Left forelimb (tissue), 1 donor: Measurements from ENCODE around the gene ATP11A.

Source experiments
- DNase-seq: peaks from one replicate; pipeline ENCODE4 v3.0.0-alpha.2; 2018; ENCODE audit warnings: low spot score

ATP11A gene

DNA sequence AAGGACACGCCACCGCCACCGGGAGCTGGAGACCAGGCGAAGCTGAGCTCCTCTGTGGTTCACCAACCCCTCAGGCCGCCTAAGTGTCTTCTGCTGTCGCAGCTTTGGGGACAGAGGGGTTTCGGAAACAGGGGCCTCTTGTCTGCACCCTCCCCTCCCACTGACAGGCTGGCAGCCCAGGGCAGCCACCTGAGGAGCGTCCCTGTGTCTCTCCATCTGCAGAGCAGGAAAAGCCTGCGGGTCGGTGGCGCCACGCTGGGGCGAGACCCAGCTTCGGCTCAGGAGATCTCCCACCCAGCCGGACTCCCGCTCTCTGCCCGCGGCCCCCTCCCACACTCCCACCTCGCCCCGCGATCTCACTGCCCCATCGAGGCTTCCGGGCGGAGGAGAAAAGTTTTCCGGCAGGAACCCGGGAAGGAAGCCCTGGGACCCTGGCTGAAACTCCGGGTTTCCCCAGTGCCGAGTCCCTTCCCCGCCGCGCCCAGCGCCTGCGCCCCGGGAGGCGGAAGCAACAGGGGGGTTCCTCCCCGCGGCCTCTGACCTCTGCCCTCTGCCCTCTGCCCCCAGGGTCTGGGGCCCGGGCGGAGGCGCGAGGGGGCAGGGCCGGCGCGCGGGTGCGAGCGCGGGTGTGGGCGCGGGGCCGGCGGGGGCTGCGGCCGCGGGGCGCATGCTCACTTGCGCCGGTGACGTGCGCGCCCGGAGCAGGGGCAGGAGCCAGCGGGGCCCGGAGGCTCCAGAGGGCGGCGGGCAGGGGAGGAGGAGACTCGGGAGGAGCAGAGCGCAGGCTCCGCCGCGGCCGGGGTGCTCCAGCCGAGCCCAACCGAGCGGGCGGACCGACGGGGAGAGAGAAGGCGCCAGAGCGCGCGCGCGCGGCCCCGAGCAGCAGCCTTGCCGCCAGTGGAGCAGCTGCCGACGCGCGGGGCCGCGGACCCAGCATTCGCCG lies at the start of gene ATP11A:
ATP11A (plus strand) TSS at position 736 of the 943 bp plus-strand sequence. CDS start 379 bp downstream, outside the sequence.
- peak; percentile 93 for DNase-seq

DNA sequence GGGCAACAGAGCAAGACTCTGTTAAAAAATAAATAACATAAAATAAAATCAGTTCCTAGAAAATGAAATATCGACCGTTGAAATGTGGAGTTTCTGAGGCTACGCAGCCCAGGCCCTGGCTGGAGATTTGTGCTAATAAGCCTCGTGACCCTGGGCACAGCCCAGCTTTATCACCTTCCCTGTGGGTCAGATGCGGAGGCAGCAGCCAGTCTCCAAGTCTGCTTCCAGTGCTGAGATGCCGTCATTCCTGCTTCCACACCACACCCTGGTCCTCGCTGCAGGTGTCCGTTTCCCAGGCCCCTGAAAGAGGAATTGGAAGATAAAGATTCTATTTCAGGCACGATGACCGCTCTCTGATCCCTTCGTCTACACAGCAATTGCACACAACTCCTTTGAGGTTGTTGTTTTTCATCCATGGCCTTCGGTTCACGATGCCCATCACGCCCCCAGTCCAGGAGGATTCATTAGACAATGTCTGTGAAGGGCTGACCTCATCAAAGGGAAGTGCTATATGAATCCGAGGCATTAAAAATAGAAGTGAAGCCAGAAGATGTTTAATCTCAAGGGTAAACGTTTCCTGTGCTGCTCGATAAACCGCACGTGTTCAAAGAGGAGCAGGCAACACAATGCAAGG lies 48.3 kb upstream of the ATP11A start:
- no peak for DNase-seq

DNA sequence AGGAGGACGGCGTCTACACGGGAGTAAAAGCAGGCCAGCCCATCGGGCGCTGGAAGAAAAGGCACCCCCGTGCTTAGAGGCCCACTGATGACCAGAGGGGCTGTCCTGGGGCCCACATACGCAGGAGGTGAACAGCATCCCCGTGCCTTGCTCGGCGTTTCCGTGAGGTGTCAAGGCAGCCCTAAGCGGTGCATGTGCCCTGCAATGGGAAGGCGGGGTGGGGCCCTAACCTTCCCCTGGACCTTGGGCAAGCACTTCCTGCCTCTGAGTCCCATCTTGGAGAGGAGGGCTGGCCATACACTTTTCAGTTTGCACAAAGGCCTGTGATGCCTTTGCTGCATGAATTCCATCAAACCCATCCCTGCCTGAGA lies 47.8 kb upstream of the ATP11A start:
- DNase-seq: no peak

DNA sequence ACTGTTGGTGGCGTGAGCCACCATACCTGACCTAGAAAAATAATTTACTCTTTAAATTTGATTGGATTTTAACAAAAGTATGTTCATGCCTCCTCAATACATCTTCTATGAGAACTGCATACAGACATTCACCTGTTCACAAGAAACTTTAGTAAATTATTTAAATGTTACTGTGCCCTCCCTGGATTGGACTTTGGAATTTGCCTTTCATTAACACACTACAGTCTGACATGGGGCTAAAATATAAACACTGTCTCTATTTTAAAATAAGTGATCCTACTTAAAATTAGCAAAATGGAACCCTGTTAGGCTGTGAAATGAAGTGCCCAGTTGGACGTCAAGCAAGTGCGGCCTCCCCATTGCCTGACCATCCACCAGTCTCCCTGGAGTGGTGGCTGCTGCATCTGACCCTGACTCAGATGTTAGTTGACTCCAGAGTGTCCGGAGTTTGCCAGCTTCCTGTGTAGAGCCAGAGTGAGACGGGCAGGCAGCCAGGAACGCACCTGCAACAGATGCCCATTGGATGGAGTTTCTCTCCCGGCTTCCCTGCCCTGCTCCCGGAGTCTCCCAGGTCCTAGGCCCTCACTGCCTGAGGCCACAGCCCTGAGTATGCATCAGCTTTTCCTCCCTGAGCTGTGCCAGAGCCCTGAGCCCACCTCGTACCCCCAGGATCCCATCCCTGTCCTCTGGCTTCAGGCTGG lies 45.9 kb upstream of the ATP11A start:
- no peak for DNase-seq

DNA sequence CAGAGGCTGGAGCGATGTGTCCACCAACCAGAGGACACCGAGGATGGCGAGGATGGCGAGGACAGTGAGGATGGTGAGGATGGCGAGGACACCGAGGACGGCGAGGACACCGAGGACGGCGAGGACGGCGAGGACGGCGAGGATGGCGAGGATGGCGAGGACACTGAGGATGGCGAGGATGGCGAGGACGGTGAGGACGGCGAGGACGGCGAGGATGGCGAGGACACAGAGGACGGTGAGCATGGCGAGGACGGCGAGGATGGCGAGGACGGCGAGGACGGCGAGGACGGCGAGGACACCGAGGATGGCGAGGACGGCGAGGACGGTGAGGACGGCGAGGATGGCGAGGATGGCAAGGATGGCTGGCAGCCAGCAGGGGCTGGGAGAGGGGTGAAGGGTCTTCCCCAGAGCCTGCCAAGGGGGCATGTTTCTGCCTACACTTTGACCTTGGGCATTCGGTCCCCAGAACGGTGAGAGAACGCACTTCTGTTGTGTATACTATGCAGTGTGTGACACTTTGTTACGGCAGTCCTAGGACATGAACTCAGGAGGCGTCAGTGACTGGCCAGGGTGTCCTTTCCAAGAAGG lies 44.4 kb upstream of the ATP11A start:
- DNase-seq: no peak

DNA sequence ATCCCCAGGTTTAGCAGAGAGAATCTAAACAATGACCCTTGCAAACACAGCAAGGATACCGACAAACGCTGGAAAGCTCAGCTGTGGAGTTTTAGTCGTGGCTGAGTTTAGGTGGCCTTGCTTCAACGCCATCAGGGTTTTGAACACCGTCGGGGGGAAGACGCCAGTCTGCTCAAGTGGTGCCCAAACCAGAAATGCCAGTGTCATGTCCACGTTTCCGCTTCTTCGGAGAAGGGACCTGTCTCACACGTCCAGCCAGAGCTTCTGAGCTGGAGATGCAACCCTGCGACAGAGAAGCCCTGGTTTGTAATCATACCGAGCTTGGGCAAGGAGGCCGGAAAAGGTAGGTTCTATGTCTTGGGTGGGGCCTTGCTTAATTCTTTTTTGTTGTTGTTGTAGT lies 42.6 kb upstream of the ATP11A start:
- no peak for DNase-seq

DNA sequence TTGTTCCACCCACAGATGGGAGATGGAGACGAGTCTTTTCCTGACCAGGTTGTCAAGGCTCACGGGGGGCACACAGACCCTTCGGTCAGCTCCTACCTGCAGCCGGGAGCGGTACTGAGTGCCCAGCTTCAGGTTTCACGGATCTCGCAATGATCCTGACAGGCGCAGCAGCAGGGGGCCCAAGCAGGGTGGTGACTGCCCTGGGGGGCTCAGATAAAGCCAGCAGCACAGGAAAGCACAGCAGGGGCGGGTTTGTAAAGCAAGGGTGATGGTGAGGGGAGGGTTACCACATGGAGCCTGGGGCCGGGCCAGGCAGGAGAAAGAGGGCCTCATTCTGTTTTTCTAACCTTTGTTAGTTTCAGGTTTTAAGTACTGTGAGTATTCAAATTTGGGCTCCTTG lies 41.7 kb upstream of the ATP11A start:
- no peak for DNase-seq

DNA sequence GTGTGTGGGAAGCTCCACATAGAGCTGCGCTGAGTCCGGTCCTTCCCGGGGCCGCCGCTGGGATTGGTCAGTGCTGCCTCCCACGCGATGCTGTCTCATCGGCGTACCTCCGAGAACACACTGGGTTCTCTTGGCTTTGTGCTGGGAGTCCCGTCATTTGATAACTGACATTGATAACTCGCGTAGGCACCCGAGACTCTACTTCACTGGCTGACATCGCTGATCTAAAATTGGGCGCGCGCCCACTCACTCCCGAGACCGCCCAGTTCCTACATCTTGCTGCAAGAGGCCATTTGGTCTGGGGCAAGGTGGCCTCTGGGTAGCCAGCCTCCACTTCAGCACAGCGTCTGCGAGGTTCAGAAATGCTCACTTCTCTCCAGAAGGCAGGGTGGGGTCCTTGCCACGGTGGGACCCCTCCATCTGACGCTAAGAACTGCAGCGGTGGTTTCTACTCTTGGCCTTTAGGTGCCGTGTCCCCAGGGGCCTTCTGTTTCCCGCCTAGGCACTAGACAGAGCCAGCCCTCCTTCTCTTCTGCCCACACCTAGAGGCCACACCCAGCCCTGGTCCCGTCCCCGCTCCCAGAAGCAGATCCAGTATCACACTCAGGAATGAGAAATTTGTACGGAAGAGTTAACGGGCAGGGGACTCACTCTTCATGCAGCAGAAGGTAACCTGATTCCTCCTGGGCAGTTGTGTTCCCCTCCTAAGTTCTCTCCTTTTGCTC lies 40.7 kb upstream of the ATP11A start:
- no peak for DNase-seq

DNA sequence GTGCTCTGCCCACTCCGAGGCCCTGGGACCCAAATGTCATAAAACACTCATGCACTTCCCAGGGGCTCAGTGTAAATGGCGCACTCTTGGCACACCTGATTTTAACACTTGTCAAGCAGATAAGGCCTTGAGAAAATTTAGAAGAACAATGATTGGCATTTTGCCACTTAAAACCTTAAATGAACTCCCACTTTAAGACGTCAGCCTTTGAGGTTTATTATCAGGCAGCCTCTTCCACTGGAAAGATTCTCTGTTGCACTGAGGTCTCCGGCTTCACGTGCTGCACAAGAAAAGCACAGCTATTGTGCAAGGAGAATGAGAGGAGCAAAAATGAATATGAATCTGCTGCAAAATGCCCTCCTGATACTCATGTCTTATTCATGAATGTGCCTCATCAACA lies 38.5 kb upstream of the ATP11A start:
- DNase-seq: no peak

DNA sequence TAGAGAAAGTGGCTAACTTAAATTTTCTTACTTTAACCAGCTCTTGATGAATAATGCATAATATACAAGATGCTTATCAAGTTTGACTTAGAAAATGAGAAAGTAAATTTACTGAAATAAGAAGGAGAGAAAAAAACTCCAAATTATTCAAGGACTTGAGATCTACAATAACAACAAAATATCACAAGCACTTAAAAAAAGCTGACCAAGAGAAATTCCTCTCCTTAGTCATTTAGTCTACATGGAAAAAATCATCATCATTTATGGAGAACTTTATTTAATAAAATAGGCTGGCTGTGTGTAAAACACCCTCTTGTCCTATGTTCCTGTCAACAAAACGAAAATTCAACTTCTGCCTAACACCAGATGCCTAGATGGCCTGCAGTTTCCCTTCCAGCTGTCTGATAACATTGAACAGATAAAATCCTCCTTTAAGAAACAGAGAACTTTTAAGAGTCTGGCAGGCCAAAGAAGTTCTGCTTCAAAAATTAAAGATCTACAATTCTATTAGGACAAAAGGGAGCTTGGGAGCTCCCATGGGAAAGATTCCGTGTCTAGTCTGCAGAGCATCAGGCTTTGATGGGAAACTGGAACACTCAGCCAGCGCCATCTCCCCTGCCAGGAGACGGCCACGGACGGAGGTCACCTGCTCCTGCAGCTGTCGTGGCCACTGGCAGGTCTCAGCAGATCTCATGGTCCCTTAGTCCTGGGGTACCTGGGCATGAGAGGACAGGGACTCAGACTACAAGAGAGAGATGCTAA lies 37.9 kb upstream of the ATP11A start:
- no peak for DNase-seq

DNA sequence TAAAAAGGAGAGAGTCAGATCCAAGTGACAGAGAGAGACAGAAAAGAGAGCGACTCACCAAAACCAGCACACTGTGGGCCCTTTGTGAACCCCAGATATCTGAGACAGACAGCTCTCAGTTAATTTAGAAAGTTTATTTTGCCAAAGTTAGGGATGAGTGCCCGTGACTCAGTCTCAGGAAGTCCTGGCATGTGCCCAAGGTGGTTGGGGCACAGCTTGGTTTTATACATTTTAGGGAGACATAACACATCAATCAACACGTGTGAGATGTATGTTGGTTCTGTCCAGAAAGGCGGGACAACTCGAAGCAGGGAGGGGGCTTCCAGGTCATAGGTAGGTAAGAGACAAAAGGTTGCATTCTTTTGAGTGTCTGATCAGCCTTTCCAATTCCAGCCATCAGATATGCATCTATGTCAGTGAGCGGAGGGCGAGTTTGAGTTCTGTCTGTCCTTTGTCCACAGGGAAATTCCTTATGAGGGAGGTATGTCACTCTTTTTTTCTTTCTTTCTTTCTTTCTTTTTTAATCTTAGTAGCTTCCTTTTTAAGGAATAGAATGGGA lies 37.2 kb upstream of the ATP11A start:
- no peak for DNase-seq

DNA sequence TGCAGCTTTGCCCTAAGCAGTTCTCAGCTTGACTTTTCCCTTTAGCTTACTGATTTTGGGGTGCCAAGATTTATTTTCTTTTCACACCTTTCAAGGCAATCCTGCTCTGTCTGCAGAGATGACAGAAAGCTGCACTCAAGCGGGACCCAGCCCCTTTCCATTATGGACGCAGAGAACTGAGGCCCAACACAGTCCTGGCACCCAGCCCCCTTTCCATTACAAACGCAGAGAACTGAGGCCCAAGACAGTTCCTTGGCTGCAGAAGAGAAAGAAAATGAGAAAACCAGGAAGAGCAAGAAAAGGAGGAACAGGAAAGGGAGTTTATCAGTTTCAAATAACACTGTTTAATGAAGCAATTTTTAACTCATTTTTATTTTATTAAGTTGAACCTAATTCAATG lies 36.8 kb upstream of the ATP11A start:
- peak; percentile 76 for DNase-seq

DNA sequence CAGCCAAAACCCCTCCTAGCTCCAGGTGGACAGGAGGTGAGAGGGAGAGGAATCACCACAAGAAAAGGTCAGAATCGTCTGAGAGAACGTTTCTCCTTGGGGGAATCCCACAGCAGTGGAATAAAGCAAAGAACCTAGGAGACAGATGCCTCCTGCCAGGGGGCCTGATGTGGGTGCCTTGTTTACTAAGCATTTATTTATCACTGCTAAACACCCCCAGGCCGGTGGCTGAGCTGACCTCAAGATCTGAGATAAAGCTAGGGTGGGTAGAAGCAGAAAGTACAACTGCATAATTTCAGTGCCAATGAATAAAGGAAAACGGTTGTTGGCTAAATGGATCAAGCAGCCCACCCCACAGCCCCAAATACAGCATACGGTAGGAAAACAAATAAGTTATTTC lies 33.9 kb upstream of the ATP11A start:
- no peak for DNase-seq

DNA sequence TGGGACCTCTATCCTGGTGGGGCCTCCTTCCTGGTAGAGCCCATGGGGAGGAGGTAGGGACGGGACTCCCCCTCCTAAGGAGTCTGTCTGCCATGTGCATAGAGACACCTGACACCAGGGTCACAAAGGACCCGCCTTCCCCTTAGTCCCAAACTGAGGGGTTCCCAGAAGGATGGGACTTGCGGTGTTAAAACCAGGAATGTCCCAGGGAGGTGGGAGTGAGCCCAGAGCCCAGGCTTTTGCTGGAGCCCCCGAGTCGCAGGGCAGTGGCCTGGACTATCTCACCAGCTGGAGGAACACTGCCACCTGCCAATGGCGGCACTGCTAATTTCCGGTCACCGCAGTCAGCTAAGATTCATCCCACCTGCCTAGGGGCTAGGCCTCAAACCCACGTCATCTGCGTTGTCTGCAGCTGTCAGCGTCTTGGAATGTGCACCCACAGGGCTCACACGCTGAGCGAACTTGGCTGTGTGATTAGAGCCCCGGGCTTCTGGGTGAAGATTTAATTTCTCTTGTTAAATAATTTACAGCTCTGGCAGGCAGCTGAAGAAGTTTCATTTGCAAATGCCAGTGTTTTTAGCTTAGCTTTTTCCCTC lies 31.9 kb upstream of the ATP11A start:
- DNase-seq: no peak

DNA sequence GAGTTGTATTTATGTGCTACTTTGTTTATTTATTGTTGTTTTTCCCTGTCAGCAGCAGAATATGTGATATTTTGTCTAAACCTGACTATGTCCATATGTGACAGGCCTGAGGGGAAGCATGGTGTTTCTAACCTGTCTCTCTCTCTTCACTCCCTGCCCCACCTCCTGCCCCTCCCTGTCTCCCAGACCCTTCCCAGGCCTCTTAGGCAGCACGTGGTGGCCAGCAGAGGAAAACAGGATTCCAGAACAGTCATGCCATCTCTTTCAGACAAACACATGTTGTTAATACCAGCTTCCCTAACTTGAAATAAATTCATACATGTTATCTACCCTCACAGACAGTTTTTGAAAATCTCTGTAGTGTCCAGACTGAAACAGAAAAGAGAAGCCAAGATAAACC lies 31.0 kb upstream of the ATP11A start:
- DNase-seq: no peak

DNA sequence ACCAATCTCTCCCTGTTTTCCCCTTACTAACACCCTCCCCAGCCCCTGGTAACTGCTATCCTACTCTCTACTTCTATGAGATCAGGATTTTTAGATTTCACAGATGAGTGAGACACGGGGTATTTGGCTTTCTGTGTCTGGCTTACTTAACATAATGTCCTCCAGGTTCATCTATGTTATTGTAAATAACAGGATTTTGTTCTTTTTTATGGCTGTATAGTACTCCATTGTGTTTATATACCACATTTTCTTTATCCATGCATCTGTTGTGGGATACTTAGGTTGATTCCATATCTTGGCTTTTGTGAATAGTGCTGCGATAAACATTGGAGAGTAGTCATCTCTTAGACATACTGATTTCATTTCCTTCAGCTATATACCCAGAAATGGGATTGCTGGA lies 28.5 kb upstream of the ATP11A start:
- no peak for DNase-seq

DNA sequence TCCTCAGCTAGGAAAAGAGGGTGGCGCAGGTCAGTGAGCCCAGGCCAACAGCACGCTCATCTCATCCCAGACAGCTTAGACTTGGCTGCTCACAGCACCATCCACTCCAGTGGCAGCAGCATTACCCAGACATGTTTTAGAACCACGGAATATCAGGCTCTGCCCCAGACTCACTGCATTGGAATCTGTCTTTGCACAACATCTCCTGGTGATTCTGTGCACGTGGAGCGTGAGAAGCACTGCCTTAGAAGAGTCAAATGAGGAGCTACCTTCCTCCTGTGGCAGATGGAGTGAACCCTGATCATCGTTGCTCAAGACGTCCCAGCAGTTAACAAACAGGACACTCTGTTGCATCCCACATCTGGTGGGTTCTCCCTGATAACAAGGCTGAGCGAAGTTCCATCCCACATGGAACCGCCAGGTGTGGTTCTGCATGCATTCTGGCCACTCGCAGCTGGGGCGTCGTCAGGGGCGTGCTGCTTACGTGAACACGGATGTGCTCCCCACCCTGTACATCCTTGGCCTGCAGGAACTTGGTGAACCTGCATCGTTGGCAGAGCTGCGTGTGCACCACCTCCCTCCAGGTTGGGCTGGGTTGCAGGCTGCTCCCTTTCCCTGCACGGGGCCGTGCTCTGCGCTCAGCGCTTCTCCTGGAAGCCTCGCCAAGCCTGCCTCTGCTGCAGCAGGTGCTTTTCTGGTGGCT lies 25.2 kb upstream of the ATP11A start:
- no peak for DNase-seq

DNA sequence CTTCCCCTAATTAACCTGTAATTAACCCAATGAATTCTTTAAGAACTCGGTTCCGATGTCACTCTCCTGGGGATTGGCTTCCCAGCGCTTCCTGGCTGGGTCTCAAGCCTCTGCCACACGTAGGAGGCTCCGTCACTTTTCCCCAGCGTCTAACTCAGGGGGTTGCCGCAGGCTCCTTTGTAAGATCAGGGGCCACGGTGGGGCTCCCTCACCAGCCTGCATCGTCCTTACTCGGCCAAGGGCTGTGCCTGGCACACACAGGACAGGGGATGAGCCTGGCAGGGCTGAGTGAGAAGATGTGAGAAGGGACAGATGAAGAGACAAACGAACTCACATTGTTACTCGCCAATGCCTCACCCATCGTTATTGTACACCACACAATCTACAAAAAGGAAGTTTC lies 20.9 kb upstream of the ATP11A start:
- no peak for DNase-seq

DNA sequence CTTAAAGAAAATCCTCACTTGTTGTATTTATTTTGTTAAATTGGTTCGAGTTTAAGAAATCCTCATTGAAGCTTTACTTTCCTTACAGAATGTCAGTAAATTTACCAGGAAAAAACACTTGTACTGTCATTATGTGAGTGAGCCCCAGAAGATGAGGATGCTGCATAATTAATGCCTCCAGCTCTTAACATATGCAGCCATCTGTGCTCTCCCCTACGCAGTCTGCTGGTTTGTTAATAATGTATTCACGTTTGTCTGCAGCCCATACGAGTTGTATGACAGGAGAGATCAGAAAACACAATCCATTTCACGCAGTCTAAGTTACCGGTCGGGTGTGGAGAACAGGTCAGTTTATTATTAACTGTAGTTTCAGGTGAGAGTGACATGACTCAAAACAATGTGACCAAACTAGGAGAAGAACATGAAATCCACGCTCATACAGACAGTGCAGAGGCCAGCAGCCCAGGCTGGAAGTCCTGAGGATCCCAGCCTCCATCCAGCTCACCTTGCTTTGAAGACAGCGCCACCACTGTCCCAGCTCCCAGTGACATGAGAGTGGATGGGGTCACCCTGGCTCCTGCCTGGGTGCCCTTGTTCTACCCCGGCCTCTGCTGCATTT lies 19.8 kb upstream of the ATP11A start:
- DNase-seq: no peak
